Mucosa of gallbladder (tissue), 1 donor: ENCODE results near the gene DPF3. TPM values are rescaled to one million over a fixed set of nuclear protein-coding genes. Genes with fewer than 3 reads are reported as not detected.
A peak's percentile ranks its signal among the peaks of the same experiment; 100 is the strongest.

Experiments used
- DNase-seq: peaks from one replicate; pipeline ENCODE4 v3.0.0-alpha.2; 2020; ENCODE audit warnings: low spot score
- total RNA-seq: library from RNA; stranded (reverse); gene quantifications from one replicate; pipeline ENCODE4 v1.2.1, GENCODE V29; 2021
- donor health status: DM: no; HTN: no; CAD: no.

DPF3 gene
- total RNA-seq, 1 donor from 2014 or later = 4.5 TPM

DNA sequence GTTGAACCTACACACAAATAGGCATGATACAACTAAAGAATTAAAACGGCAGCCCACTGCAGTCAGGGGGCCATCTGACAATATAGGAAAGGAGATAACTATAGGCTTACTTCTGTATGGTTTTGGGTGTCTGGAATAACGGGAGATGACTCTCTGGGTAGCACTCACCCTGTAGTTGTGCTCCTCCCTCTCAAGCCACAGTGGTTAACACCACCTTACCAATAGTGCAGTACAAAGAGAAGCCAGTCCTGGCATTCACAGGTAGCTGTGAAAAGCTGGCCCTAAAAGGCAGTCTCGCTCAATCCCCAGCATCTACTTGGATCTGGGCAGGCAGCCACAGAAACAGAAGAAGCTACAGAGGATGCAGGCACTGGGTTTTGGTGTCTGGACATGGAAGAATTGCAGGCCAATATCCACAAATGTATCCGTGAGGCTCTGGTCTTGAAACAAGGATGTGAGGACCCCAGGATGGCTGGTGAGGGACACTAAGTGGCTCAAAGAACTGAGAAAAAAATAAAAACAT, 93.0 kb downstream of the DPF3 start:
- no peak for DNase-seq

DNA sequence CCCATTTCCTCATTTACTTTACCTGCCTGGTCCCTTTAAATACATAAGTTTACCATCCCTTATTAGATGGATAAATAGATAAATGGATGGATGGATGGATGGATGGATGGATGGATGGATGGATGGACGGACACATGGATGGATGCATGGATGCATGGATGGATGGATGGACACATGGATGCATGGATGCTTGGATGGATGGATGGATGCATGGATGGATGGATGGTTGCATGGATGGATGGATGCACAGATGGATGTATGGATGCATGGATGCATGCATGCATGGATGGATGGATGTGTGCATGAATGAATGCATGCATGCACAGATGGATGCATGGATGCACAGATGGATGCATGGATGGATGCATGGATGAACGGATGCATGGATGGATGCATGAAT, 93.6 kb downstream of the DPF3 start:
- no peak for DNase-seq

DNA sequence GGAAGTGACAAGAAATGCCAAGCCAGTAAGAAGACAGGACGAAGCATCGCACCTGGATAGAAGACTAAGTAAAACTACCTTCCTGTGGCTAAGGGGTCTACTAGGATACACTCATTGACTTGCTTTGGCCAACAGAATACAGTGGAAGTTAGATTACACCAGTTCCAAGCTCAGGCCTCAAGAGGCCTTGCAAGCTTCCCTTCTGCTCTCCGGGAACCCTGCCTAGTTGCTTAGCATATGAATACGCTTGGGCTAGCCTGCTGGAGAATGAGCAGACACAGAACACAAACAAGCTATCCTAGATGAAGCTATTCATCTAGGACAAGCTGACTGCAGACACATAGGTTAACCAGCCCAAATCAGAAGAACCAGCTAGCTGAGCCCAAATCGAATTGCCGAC, 97.0 kb downstream of the DPF3 start:
- no peak for DNase-seq

DNA sequence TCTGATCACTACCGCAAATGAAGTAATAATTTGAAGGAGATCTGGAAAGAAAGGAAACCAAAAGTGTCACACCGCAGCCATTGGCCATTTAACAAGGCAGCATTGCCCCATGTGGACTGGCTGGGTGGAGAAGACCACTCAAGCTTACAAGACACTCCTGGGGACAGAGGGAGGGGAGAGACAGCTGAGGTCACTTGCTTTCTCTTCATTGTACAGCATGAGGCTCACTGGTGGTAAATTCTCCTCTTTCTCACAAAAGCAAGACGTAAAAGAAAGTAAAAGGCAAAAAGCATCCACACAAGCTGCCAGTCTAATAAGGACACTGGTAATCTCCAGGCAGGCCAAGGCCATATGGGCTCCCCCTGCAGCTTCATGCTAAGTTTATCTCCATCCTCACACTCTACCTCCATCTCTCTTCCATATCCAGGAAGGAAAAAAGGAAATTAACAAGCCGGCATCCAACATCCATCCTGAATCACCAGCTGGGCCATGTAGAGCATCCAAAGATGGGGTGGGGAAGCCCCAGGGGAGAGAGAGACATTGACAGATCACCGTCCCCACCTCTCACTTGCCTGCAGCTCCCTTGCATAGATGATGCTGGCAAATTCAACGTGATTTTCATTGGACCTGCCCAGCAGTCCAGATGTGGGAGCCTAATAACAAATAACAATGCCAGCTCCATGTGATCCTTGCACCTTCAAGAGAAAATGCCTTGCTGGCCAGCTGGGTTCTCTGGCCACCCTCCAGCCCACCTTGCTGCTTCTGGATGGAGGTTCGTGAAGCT, 100.6 kb downstream of the DPF3 start:
- no peak for DNase-seq

DNA sequence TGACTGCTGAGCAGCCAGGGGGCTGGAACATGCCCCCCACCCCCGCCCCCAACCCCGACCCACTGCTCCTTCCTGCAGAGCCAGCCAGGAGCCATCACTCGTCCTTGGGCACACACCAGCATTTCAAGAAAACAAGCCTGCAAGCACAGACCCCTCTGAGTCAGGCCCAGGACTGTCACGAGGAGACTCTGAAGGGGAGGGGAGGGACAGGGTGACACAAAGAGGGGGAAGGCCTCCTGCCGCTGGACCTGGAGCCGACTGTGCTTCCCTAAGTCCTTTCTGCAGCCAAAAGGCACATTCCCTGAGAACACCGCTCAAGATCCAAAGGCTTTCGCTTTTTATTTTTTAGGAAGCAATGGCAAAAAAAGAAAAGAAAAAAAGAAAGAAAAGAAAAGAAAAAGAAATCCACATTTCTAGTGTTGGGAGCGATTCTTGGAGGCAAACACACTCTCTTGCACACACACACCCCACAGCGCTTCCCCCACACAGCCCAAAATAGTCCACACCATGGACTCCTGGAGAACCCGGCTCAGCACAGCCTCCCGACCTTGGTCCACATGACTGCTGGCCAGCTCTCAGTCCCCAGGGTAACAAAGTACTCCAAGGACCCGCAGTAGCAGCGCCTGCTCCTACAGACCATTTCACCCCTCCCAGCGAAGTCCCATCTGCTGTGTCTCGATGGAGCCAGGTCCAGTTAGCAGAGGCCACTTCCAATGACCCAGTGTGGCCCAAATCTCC, 101.7 kb downstream of the DPF3 start:
- DNase-seq = no peak

DNA sequence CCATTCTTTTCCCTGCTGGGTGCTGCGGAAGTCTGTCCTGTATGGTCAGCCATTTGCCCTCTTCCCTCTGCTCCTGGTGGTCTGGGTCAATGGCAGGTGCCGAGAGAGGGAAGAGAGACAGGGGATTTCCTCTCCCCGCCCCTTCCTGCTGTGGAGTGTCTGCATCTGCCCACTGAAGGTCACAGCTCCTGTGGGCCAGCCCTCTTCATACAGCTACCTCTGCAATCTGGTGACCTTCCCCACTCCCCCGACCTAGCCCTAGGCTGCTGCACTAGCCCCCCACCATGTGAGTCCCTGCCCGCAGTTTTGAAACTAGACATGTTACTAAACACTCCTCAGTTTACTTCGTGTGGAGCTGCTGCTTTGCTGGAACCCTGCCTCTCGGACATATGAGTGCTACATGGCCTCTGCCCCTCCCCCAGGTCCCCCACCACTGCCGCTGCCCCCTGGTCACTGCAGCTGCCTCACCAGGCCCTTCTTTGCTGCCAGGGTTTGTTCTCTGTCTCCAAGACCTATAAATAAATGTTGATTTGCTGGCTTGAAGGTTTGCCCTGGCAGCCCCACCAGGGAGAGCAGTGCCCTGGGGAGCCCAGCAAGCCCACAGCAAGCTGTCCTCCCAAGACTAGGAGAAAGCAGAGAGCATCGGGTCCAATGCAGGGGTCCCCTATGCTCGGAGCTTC, 102.9 kb downstream of the DPF3 start:
- no peak for DNase-seq

DNA sequence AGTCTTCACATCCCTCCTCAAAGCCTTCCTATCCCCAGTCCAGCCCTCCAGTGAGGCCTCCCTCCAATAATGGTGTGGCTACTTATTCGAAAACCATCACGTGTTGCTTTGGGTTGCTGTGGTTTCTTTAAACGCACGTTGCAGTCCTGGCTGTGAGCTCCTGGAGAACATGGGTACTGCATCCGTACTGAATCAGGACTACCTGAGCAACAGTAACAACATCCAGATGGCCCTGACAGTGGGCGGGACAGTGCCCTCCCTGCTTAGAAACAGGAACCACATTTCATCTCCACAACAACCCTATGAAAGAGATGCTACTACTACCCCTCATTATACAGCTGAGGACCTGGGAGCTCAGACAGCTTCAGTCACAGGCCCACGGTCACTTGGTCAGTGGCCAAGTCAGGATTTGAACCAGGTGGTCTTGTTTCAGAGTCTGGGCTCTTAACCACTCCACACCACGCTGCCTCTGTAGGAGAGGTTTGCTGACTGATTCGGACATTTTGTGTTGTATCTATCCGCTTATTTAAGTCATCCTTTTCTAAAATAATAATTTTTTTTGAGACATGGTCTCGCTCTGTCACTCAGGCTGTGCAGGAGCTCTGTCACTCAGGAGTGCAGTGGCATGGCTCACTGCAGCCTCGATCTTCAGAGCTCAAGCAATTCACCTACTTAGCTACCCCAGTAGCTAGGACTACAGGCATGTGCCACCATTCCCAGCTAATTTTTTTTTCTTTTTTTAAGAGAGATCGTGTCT, 104.8 kb downstream of the DPF3 start:
- DNase-seq = no peak

DNA sequence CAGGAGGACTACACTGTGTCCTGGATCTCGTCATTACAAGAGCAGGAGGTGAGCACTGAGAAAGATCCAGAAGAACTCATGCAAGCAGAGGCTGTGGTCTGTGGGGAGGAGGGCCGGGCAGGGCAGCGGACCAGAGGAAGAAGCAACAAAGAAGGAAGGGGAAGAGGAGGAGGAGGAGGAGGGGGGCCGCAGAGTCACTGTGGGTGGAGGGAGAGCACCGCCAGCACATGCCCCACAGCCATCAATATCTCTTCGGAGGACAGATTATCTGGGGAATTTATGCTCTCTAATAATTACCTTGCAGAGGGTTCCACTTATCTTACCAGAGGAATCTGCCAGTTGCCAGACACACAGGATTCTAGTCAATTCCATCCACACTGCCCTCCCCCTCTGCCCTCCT, 105.6 kb downstream of the DPF3 start:
- no peak for DNase-seq

DNA sequence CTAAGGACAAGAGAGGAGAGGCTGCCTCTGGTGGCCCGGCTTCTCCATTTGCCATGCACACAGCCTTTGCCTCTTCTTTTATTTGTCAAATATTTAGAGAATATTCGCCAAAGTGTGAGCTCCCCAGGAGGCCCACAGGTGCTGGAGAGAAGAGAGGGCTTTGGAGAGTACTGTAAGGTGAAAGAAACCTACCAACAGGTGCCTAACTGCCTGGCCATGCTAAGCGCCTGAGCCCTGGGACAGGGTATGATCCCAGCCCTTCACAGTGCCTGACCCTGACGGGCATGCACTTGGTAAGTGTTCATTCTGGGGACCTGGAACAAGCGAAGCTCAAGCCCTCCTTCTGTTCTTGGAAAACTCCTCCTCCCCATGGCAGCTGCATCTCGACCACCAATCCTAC, 106.1 kb downstream of the DPF3 start:
- no peak for DNase-seq

DNA sequence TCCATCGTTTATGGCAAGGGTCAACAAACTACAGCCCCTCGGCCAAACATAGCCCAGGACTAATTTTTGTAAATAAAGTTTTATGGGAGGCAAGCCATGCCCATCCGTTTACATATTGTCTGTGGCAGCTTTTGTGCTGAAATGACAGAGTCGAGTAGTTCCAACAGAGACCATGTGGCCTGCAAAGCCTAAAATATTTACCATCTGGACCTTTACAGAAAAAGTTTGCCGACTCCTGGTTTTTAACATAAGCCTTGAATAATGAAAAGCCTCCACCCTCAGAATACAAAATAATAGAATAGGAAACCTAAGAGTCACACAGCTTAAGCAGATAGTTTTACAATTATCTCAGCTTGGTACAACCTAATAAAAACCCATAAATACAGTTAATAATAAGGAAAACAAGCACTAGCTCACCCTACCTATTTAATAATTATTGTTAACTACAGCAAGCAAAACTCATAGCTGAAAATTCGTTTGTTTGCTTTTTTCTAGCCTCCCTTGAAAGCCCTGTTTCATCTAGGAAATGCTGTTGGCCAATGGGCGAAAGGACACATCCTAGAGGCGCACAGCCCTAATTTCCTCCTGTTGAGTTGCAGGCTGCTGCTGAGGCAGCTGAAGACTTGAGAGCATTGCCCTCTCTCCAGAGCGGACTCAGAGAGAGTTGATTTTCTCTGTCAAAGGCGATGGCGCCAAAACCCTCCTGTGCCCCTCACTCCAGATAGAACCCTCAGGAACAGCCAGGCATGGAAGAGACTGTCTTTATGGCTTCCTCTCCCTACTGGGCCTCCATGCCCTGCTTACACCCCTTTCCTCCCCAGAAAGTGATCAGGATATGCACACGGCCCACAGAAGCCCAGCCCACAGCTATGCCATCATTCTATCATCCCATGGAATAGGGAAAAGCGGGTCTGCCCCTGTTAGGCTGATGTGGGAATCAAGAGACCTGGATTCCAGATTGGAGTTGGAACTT, 107.2 kb downstream of the DPF3 start:
- DNase-seq = no peak

DNA sequence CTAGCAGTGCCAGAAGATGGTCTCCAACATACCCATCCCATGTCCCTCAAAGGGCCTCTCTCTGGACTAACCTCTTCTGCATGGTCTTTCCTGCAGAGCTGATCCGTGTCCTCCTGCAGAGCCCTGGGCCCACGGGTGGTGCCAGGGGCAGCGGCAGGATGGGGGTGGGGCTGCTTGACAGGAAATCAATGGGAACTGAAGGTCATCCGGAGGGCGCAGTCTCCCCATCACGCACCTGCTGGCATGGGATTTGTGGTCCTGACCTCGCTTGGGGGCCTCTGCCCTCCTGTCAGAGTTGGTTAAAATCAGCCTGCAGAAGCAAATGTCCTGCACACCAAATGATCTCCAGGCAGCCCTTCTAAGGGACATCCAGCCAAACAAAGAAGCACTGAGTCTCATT, 110.2 kb downstream of the DPF3 start:
- peak; percentile 8 for DNase-seq

DNA sequence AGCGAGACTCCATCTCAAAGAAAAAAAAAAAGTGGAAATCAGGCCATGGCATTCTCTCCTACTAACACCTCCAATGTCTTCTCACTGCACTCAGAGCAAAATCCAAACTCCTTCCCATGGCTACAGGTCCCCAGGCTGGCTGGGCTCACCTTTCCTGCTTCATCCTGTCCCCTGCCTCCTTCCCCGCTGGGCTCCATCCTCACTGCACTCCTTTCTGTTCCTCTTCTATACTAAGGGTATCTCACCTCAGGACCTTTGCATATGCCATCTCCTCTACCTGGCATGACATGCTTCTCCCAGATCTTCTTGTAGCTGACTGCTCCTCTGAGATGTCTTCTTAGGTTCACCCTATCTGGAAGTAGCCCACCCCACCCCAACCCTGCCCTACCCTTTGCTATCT, 111.1 kb downstream of the DPF3 start:
- peak; percentile 3 for DNase-seq

DNA sequence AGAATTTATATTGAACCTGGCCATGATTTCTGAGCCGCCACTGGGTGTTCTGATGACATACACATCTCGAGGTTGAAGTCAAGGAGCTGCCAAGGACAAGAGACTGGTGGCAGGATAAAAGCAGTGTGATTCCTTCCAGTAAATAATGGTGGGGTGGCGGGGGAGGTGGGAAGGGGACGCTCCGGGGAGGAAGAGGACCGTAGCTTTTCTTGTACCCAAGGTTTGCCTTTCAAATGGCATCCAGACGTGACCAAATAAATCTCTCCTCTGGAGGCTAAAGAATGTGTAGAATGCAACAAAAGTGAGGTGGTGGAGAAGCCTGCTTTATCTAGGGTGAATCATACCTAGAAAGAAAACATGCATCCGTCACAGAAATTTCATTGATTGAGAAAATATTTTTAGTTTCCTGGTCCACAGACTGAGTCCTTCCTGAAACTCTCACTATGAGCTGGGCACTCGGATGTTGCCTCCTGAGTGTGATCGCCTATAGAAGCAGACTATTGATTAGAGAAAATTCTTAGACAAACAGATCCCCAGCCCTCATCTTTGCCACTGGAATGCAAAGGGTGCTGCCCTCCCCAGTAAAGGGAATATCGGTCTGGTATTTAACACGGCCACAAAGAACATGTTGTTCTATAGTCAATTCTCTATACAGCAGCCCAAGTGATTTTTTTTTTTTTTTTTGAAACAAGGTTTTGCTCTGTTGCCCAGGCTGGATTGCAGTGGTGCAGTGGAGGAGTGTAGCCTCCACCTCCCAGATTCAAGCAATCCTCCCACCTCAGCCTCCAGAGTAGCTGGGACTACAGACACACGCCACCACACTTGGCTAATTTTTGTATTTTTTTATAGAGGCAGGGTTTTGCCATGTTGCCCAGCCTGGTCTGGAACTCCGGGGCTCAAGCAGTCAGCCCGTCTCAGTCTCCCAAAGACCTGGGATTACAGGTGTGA, 112.1 kb downstream of the DPF3 start:
- peak; percentile 30 for DNase-seq

DNA sequence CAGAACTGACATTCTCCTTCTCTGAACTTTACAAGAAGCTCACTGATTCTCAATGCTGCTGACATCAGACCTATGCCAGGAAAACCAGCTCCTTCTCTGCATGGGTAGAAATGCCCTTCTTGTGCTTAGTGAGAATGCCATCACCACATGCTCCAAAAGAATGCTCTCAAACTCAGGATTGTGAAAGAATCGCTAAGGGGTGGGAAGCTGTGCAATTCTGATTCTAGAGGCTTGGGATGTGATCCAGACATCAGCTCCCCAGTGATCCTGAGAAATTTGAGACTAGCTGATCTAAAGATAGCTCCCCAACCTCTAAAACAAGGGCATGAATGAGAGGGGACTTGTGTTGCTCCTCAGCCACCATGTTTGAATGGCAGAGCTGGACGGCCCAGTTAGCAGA, 113.2 kb downstream of the DPF3 start:
- DNase-seq = peak; percentile 4

DNA sequence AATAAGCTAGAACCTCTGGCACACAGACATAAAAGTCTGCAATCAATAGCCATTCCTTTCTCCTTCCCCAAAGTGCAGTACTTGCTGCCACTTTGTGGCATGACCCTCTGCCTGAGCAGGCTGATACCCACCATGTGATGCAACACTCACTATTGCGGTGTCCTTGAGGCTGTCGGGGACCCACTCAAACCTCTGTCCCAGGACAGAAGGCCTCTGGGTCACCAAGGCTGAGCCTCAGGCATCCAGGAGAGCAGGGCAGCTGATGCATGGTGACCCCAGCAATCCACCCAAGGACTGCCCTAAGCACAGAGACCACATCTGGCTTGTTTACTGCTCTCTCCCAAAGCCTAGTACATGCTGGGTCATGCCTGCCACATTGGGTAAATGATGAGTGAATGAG, 114.2 kb downstream of the DPF3 start:
- peak; percentile 7 for DNase-seq

DNA sequence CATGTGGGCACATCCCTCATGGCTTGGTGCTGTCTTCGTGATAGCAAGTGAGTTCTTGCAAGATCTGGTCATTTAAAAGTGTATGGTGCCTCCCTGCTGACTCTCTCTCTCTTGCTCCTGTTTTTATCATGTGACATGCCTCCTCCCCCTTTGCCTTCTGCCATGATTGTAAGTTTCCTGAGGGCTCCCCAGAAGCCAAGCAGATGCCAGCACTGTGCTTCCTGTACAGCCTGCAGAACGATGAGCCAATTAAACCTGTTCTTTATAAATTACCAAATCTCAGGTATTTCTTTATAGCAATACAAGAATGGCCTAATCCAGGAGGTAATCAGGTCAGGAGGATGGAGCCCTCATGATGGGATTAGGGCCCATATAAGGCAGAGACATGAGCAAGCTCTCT, 116.3 kb downstream of the DPF3 start:
- DNase-seq = no peak

DNA sequence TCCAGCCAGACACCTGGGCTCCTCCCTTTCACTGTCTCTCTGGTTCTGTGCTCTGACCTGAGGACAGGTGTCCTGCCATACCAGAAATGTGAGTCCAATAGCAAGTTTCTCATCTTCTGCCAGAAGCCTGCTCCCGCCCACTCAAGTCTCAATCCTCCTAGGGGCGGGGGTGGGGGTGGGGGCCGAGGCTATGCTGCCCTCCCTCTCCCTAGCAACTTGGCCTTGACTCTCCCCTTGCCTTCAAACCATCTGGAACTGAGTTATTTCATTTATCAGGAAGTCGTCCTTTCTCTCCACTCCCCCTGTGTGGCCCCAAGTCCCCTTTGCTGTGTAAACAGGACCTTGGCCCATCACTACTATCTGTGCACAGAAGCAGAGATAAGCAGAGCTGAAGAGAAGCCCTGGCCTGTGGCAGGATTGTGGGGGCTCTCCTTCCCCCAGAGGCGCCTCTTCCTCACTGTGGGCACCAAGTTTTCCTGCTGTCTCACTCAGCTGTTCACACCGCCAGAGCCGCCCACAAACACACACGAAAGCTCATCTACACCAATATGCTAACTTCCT, 117.1 kb downstream of the DPF3 start:
- peak; percentile 4 for DNase-seq

DNA sequence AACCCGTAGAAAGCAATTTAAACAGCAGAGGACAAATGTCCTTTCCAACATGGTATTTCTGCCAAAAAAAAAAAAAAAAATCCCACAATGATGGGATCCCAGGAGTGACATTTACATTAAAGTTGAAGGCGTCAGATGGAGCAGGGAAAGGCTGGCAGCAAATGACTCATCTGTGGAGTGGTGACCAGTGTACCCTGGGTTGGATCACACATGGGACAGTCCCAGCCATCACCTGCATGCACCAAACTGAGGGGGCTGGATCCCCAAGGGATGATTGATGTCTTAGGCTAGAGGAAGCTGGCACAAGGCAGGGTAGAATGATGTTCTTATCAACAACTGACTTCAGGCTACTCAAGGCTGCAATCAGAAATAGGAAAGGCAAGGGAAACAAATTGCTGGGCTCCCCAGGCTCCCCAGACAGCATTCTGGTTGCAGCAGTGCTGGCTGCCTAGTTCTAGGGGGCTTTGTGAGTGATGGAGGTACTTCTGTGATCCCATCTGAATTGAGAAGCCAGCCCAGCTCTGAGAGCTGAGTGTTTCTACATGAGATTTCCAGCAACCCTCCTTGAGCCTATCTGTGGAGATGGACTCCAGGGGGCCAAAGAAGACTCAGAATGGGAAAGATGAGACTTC, 117.9 kb downstream of the DPF3 start:
- no peak for DNase-seq
